GM20431 (cell line): ENCODE data around the gene NUDT19.
"Not testable (repeated sequence)": the region's sequence is repeated elsewhere in the genome, so short reads cannot be mapped to it uniquely, and the experiment has no call there.

Experiments
- in situ Hi-C: fragments of 300-500 bp; cut with MseI, MboI; formaldehyde crosslinking; loops from one replicate; pipeline ENCODE4 v1.15.0; 2020; ENCODE audit warnings: low sequenced_read_pairs; ENCODE audit not compliant: unreplicated experiment

NUDT19 gene

DNA sequence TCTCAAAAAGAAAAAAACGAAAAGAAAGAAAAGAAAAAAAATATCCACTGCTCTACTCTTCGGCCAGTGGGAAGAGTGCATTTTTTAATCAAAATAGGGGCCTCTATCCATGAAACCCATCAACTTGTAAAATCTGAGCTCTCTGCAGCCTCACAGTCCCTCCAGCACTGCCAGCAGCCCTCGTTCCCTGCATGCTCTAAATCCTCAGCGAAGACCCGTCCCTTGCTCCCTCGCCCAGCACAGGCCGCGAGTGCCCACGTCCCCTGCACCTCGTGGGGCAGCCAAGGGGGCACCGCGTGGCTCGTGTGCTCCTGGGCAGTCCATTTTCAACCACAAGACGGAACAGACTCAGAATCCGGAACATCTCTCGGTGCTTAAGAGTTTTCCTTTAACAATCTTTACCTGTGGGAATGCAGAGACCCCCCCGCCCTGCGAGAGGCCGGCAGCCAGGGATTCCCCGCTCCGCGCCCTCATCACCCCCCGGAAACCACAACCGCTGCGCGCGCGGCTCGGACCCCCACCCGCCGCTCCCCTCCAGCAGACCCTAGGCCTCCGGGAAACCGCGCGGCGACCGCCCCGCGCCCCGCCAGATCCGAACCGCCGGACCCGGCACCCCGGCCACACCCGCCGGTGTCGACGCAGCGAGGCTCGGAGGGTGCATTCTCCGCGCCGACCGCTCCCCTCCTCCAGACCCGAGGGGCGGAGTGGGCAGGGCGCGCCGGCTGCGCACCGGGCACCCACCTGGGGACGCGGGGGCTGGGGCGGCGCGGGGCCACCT is 17.3 kb upstream of the NUDT19 start:
- in situ Hi-C loops, result no loop called here

DNA sequence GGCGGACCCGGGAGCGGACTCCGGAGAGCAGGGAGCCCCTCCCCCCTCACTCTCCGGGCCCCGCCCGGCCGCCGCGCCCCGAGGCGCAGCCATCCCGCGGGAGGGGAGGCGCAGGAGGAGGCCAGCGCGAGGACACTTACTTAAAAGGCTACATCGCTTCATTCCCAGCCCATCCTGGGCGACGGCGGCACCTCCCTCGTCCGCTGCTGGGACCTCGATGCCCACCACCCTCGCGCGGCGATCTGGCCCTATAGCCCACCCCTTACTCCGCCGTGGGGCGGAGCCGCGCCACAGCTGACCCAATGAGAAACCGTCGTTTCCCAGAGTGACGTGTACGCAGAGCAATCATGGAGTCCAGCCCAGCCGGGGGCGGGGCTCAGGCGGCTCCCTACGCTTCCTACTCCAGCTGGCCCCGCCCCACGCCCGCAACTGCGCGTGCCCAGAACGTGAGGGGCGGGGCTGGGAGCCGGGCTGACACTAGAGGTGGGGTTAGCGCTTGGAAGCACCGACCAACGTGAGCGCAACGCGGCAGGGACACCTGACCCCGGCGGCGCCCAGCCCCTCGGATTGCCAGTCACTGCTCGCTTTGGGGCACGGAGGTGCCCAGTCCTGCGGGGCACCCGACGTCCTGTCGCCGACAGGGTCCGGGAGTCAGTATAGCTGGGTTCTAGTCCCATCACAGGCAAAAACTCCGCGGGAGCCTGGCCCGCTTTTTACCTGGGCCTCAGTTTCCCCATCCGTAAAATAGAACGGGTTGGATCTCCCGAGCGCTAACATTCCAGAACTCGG is 16.5 kb upstream of the NUDT19 start, which contains the start of gene ANKRD27:
ANKRD27 (minus strand) TSS at position 250 of the 789 bp plus-strand sequence. CDS start 16,165 bp downstream, outside the sequence.
- in situ Hi-C loops, result no loop called here

DNA sequence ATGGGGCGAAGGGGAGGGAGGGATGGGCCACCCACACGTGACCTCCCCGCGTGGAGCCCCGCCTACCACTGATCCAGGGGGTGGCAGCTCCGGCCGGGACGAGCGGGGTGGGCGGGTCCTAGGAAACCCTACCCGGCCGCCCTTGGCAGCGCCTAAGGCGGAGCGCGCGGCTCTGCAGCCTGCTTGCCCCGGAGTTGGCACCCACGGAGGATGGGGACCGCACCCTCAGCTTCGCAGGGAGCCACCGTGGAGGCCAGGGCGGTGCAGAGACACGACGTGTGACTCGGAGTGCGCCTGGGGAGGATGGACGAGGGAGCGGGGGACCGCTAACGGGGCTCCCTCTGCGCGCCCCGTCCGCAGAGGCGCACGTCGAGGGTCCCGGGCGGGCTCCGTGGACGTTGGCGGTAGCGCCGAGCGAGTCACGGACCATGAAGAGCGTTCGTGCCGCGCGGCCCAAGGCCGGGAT is 15.9 kb upstream of the NUDT19 start, which contains the start of gene RGS9BP:
RGS9BP (plus strand) TSS at position 129 of the 466 bp plus-strand sequence. CDS start 416 bp downstream, outside the sequence.
- in situ Hi-C loops, result no loop called here

DNA sequence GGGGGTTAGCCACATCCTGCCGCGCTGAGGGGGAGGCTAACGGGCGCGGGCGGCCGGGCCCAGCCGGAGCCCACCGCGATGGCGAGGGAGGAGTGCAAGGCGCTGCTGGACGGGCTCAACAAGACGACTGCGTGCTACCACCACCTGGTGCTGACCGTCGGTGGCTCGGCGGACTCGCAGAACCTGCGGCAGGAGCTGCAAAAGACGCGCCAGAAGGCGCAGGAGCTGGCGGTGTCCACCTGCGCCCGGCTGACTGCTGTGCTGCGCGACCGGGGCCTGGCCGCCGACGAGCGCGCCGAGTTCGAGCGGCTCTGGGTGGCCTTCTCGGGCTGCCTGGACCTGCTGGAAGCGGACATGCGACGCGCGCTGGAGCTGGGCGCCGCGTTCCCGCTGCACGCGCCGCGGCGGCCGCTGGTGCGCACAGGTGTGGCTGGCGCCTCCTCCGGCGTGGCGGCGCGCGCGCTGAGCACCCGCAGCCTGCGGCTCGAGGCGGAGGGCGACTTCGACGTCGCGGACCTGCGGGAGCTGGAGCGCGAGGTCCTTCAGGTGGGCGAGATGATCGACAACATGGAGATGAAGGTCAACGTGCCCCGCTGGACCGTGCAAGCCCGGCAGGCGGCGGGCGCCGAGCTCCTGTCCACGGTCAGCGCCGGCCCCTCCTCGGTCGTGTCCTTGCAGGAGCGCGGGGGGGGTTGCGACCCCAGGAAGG is 15.3 kb upstream of the NUDT19 start:
- in situ Hi-C loops, result no loop called here

DNA sequence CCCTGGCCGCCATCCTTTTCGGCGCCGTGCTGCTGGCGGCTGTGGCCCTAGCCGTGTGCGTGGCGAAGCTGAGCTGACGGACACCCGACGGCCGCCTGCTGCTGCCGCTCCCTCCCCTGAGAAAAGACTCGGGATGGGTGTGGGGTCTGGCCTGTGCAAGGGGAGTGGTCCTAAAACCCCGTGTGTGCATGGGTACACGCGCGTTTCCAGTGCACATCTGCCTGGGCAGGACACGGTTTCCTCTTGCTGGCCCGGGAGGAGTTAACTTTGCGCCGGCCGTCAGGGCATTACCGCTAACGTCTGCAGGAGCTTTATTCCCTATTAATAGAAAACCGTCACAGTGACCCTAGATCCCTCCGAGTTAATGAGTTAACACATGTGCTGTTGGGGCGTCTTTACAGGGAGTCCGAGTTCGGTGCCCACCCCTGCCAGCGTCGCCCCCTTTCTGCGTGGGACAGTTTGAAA is 14.7 kb upstream of the NUDT19 start:
- in situ Hi-C loops, result no loop called here

DNA sequence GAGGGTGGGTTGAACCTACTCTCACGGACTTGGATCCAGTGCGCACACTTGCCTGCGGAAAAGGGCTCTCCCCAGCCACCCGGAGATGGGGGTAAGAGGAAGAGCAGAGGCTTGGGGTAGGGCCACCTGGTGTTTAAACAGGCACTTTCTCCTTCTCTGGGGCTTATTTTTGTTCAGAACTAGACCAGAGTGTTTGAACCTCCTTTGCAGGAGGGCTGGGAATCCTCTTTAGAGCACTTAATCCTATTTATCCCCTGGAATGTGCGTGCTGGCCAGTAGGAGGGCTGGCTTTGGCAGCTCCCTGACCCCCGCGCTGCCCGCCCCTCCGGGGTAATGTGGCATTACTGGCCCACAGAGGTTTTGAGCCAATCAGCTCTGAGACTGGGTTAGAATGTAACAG is 14.0 kb upstream of the NUDT19 start:
- in situ Hi-C loops, result no loop called here

DNA sequence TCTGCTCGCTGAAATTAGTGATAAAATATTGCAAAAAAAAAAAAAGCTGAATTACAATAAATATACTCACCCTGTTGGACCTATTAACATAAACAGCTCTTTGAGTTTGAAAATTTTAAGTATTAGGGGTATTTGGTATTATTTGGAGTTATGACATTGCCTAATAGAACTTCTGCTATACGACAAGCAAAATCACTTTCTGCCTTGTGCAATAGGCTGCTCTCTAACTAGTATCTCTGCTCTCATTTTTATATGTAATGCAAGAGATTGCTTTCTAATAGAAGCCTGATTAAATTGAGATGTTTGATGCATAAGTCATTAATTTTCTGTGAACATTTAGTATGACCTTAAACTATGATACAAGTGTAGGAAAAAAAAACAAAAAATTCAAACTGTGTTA is 10.6 kb upstream of the NUDT19 start:
- in situ Hi-C loops, result no loop called here

DNA sequence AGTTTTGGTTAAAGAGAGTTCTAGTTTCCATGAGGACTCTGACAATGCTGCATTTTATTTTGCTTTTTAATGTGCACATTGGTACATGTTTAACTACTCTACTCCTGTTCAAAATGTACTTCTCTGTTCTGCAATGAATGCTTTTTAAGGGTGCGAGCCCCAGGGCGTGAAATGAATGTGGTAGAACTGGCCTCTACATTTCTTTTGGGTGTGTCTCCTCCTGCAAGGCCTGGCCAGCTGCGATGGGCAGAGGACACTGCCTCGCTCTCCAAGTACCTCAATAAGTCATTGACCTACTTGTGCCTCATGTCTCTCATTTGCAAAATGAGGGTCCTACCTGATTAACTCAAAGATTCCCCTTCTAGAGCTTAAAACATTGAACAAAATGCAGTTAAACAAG is 9.3 kb upstream of the NUDT19 start:
- in situ Hi-C loops, result no loop called here

DNA sequence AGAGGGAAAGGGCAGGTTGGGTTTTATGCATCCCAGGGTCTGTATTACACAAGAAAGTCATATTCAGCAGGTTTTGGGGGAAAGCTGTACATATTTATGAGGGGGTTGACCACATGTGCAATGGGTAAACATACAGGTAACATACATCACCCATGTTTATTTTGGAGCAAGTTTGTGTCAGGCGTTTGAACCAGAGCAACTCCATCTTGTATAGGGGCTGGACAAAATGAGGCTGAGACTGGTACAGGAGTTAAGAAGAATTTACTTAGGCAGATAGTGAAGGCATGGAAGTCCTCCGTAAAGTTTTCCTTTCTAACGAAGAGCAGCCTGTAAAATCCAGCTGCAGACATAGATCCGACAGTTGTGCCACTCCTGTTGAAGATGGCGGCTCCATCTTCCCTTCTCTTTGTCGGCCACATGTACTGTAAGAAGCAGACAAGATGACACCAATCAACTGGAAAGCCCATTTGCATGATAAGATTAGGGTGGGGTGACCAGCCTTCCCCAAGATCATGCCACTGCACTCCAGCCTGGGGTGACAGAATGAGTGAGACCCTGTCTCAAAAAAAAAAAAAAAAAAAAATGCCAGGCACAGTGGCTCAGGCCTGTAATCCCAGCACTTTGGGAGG is 4.7 kb upstream of the NUDT19 start:
- in situ Hi-C loops, result no loop called here

DNA sequence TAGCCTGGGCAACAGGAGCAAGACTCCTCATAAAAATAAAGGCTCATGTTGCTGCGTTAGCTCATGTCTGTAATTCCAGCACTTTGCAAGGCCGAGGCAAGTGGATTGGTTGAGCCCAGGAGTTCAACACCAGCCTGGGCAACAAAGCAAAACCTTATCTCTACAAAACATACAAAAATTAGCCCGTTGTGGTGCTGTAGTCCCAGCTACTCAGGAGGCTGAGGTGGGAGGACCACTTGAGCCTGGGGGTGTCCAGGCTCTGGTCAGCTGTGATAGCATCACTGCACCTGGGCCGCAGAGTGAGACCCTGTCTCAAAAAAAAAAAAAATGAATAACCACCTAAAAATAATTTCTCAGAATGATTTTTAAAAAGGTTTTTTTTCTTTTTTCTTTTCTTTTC is 3.9 kb upstream of the NUDT19 start:
- in situ Hi-C loops, result no loop called here

DNA sequence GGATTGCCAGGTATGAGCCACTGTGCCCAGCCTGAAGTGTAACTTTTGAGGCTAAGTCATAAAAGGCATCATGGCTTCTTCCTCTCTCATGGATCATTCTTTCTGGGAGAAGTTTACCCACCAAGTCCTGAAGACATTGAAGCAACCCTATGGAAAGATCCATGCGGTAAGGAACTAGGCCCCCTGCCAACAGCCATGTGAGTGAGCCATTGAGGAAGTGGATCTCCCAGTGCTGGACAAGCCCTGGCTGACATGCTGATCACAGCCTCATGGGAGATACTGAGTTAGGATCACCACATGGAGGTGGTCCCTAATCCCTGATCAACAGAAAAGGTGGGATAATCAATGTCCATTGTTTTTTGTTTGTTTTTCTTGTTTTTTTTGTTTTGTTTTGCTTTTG is 3.3 kb upstream of the NUDT19 start:
- in situ Hi-C loops, result no loop called here

DNA sequence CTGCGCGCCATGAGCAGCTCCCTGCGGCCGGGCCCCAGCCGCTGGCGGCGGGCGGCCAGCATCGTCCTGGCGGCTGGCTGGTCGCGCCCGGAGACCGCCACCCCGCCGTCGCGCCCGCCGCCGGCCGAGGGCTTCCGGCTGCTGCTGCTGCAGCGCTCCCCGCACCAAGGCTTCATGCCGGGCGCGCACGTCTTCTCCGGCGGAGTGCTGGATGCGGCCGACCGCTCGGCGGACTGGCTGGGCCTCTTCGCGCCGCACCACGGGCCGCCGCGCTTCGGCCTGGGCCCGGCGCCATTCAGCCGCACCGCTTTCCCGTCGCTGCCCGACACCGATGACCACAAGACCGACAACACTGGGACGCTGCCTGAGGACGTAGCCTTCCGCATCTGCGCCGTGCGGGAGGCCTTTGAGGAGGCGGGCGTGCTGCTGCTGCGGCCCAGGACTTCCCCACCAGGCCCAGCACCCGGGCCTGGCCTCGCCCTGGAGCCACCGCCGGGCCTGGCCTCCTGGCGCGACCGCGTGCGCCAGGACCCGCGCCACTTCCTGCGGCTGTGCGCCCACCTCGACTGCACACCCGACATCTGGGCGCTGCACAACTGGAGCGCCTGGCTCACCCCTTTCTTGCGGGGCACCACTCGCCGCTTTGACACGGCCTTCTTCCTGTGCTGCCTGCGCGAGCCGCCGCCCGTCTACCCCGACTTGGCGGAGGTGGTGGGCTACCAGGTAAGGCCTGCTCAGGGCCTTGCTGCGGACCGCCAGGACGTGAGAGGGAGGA is 518 bp downstream of the NUDT19 start:
- in situ Hi-C loops, result no loop called here

DNA sequence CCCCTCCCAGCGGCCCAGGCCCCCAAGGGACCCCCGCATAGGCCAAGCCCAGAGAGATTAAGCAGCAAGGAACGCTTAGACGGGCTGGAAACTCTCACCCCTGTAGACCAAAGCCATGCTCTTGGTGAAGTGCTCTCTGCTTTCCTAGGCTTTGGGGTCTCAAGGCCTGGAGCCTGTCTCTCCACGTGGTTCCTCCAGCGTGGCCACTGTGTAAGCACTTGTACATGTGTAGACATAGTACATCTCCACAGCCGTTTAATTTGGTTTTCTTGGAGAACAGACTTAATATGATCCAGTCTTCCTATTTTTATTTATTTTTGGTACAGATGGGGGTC is 1.1 kb downstream of the NUDT19 start:
- in situ Hi-C loops, result no loop called here

DNA sequence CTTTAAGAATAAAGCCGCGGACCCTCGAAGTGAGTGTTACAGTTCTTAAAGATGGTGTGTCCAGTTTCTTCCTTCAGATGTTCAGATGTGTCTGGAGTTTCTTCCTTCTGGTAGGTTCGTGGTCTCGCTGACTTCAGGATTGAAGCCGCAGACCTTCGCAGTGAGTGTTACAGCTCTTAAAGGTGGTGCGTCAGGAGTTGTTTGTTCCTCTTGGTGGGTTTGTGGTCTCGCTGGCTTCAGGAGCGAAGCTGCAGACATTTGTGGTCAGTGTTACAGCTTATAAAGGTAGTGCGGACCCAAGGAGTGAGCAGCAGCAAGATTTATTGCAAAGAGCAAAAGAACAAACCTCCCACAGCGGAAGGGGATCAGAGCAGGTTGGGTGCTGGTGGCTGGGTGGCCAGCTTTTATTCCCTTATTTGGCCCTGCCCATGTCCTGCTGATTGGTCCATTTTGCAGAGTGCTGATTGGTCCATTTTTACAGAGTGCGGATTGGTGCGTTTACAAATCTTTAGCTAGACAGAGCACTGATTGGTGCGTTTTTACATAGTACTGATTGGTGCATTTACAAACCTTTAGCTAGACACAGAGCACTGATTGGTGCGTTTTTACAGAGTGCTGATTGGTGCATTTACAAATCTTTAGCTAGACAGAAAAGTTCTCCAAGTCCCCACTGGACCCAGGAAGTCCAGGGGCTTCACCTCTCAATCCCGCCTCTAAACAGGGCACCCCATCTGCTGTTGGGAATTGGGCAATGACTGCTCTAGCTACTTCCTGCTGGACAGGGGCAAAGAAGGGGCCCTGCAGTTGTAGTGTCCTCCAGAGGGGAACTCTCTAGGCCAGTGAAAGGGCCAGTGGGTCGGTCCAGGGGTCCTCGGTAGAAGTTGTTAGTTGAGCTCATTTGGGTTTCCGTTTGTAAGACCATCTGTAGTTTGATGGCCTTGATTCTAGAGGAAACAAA is 1.8 kb downstream of the NUDT19 start:
- in situ Hi-C loops, result not testable (repeated sequence)

DNA sequence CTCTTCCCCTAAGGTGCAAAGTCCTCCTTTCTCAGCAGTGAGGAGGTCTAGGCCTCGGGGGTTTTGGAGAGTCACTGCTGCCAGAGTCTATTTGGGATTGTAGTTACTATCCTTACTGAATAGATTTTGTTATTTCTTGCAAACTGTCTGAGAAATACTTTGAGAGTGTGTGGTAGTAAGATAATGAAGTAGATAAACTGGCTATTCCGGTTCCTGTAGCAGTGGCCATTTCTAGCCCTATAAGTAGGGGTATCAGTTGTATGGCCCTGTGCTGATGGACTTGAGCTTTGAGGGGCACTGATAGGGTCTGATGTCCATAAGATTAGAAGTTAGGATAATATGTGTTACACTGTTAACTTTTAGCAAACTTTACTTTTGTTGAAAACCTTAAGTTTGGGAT is 2.7 kb downstream of the NUDT19 start:
- in situ Hi-C loops, result not testable (repeated sequence)

DNA sequence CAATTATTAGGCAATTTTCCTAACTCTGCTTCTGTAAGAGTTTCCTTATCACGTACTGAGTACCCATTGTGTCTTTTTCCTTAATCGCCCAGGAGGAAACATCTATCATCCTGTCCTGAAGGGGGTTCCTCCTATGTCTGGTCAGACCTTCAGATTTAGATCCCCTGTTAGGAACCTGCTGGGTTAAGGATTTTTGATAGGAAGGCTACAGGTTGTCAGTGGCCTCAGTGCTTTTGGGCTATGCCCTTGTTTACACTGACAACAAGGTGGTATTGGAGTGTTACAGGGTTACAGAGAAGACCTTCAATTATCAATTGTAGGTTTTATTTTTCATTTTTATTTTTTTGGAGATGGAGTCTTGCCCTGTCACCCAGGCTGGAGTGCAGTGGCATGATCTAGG is 3.2 kb downstream of the NUDT19 start:
- in situ Hi-C loops, result not testable (repeated sequence)

DNA sequence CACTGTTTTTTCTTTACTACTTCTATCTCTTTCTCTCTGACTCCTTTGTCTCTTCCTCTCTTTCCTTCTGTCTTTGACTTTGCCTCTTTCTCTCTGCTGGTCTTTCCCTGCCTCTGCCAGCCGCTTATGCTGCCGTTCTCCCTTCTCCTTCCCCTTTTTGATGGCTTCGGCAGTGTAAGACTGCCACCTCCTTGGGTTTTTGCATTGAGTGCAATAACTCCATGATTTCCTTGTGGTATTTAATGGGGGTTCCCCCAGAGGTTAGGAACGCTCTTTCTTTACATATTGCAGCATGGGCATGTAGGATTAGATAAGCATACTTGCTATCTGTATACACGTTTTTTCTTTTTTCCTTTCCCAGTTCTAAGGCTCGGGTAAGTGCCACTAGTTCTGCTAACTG is 3.9 kb downstream of the NUDT19 start:
- in situ Hi-C loops, result not testable (repeated sequence)

DNA sequence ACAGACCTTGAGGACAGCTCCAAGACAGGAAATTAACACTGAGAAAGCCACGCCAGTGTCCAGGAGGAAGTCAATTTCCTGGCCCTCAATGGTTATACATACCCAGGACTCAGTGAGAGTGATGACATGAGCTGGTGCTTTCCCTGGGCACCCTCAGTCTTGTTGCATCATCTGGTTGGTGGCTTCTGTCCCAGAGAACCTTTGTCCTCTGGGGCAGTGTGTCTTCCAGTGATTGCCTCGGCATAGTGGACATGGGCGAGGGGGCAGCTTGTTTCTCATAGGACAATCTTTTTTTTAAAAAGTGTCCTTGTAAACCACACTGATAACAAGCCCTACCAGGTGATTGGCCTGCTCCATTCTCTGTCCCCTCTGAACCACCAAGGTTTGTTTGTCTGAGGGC is 5.2 kb downstream of the NUDT19 start:
- in situ Hi-C loops, result not testable (repeated sequence)
